GM23338 (cell line): ENCODE results near the gene TUB. TPM values are rescaled to one million over a fixed set of nuclear protein-coding genes. Genes with fewer than 3 reads are reported as not detected.

Experiments used
- ATAC-seq: fragments of 200-7000 bp; cut with Tn5 transposase; 3 replicates; pipeline ENCODE4 v1.9.1; 2020
- DNase-seq: peaks from one replicate; pipeline ENCODE4 v3.0.0-alpha.2; 2015; ENCODE audit warnings: low spot score
- H2AFZ ChIP-seq: fragments of 200-600 bp; sonication (generic); 2 replicates; pipeline ENCODE4 v1.8.0; 2016; ENCODE audit warnings: antibody characterized with exemption, mild to moderate bottlenecking, moderate library complexity
- H3F3A ChIP-seq: fragments of 200-600 bp; sonication (generic); replicated peaks from 2 replicates; pipeline ENCODE4 v1.8.0; 2017; ENCODE audit warnings: antibody characterized with exemption, mixed run types, low read depth
- H3K27ac ChIP-seq: fragments of 200-600 bp; sonication (generic); 2 replicates; pipeline ENCODE4 v1.6.1; 2016; ENCODE audit warnings: low read depth
- H3K27me3 ChIP-seq: fragments of 200-600 bp; sonication (generic); 2 replicates; pipeline ENCODE4 v1.8.0; 2016; ENCODE audit warnings: mild to moderate bottlenecking, mixed run types, moderate library complexity; ENCODE audit not compliant: insufficient read depth
- H3K36me3 ChIP-seq: fragments of 200-600 bp; sonication (generic); 2 replicates; pipeline ENCODE4 v1.8.0; 2016; ENCODE audit warnings: mild to moderate bottlenecking; ENCODE audit not compliant: insufficient read depth
- H3K4me1 ChIP-seq: fragments of 200-600 bp; sonication (generic); 2 replicates; pipeline ENCODE4 v1.8.0; 2016; ENCODE audit warnings: mild to moderate bottlenecking, moderate library complexity; ENCODE audit not compliant: insufficient read depth
- H3K4me2 ChIP-seq: fragments of 200-600 bp; sonication (generic); 2 replicates; pipeline ENCODE4 v1.7.1; 2017; ENCODE audit warnings: mixed run types
- H3K4me3 ChIP-seq: fragments of 200-600 bp; sonication (generic); 2 replicates; pipeline ENCODE4 v1.6.1; 2016; ENCODE audit warnings: mixed run types
- H3K79me2 ChIP-seq: fragments of 200-600 bp; sonication (generic); replicated peaks from 2 replicates; pipeline ENCODE4 v1.8.0; 2017; ENCODE audit warnings: mild to moderate bottlenecking; ENCODE audit not compliant: insufficient read depth
- H3K9me2 ChIP-seq: fragments of 200-600 bp; sonication (generic); 2 replicates; pipeline ENCODE4 v1.8.0; 2017; ENCODE audit not compliant: insufficient read depth
- H4K20me1 ChIP-seq: fragments of 200-600 bp; sonication (generic); replicated peaks from 2 replicates; pipeline ENCODE4 v1.8.0; 2017; ENCODE audit warnings: mild to moderate bottlenecking; ENCODE audit not compliant: insufficient read depth
- H3K27ac Mint-ChIP-seq: 2 replicates; pipeline ENCODE4 v1.8.0; 2020; ENCODE audit warnings: inconsistent platforms, mild to moderate bottlenecking, moderate library complexity, mixed read lengths
- H3K27me3 Mint-ChIP-seq: 3 replicates; pipeline ENCODE4 v1.8.0; 2022; ENCODE audit warnings: low read depth, mild to moderate bottlenecking, moderate library complexity, mixed read lengths, inconsistent platforms; ENCODE audit not compliant: insufficient read depth, poor library complexity
- H3K36me3 Mint-ChIP-seq: 3 replicates; pipeline ENCODE4 v1.8.0; 2021; ENCODE audit warnings: low read depth, mild to moderate bottlenecking, inconsistent platforms, moderate library complexity, mixed read lengths
- H3K4me1 Mint-ChIP-seq: 3 replicates; pipeline ENCODE4 v1.8.0; 2020; ENCODE audit warnings: mild to moderate bottlenecking, inconsistent platforms, mixed read lengths
- H3K4me3 Mint-ChIP-seq: 3 replicates; pipeline ENCODE4 v1.8.0; 2021; ENCODE audit warnings: moderate library complexity, mild to moderate bottlenecking, inconsistent platforms, mixed read lengths
- H3K9me3 Mint-ChIP-seq: 3 replicates; pipeline ENCODE4 v1.8.0; 2020; ENCODE audit warnings: moderate library complexity, mild to moderate bottlenecking, inconsistent platforms, mixed read lengths
- CREB1 ChIP-seq: fragments of 250-450 bp; sonication (Bioruptor Pico); IDR thresholded peaks from 2 replicates; pipeline ENCODE4 v1.5.0; 2020; ENCODE audit warnings: low read depth, mild to moderate bottlenecking, moderate library complexity
- EZH2phosphoT487 ChIP-seq: fragments of 200-600 bp; sonication (generic); IDR thresholded peaks from one replicate; pipeline ENCODE4 v1.8.1; 2018; ENCODE audit warnings: antibody characterized with exemption; ENCODE audit not compliant: unreplicated experiment
- NANOG ChIP-seq: IDR thresholded peaks from 2 replicates; pipeline ENCODE4 v1.6.1; 2016; ENCODE audit warnings: antibody characterized with exemption, borderline replicate concordance
- POLR2AphosphoS5 ChIP-seq: IDR thresholded peaks from 2 replicates; pipeline ENCODE4 v1.6.1; 2016; ENCODE audit warnings: antibody characterized with exemption, low read depth
- ZNF331 ChIP-seq: fragments of 250-450 bp; sonication (Bioruptor Pico); IDR thresholded peaks from 2 replicates; pipeline ENCODE4 v1.5.0; 2020; ENCODE audit warnings: low read depth, mild to moderate bottlenecking, moderate library complexity
- polyA plus RNA-seq: library from polyadenylated mRNA; unstranded; fragments of >200 nt; fragmentation: Nextera tagmentation; extraction: Ambion mirVana; gene quantifications from 2 replicates; pipeline ENCODE4 v1.2.1, GENCODE V29; 2016
- total RNA-seq: library from RNA; depleted of rRNA; stranded (reverse); fragments of >200 nt; shearing (Covaris generic); gene quantifications from 2 replicates; pipeline ENCODE4 v1.2.3, GENCODE V29; 2014
- TF ChIP-seq, protein P1 (sequence below), 2 experiments: fragments of 200-600 bp in 1 of 2; sonication (generic) in 1 of 2; conservative IDR thresholded peaks; 2 replicates each; pipeline versions ENCODE4 v1.5.1 to v1.6.1; 2016 to 2017; ENCODE audit warnings: antibody characterized with exemption in 2 of 2, low read depth in 2 of 2, mild to moderate bottlenecking in 2 of 2, moderate library complexity in 1 of 2
- TF ChIP-seq, protein P2 (sequence below): IDR thresholded peaks from one replicate; pipeline ENCODE4 v1.6.1; 2018; ENCODE audit warnings: antibody characterized with exemption; ENCODE audit not compliant: unreplicated experiment
- TF ChIP-seq, protein P3 (sequence below): IDR thresholded peaks from 2 replicates; pipeline ENCODE4 v1.6.1; 2016; ENCODE audit warnings: antibody characterized with exemption

TUB gene
- total and polyA plus RNA-seq, 2 experiments from 2014 or later: 5.5 to 30.4 TPM

DNA sequence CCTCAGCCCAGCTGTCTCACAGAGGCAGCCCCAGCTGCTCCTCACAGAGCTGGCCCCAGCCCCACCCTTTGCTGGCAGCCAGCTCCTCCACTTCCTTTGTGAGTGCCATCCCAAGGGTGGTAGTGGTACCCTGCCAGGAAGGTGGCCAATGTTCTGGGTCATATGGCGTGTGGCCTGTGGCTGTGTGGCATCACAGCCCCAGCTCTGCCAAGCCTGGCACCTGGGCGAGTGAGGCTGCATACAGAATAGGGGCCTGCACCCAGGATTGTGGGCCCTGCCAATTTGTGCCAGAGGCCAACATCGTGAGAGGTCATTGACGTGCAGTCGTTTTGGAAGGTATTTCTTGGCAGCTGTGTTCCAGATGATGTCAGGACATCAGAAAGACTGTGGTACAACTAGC, 10.7 kb downstream of the TUB start (continued):
- TF ChIP-seq EZH2phosphoT487 (no peak), CREB1 (CRISPR knock-in tag) (no peak), NANOG (no peak), POLR2AphosphoS5 (no peak), ZNF331 (no peak)
- TF ChIP-seq, protein P1, sequence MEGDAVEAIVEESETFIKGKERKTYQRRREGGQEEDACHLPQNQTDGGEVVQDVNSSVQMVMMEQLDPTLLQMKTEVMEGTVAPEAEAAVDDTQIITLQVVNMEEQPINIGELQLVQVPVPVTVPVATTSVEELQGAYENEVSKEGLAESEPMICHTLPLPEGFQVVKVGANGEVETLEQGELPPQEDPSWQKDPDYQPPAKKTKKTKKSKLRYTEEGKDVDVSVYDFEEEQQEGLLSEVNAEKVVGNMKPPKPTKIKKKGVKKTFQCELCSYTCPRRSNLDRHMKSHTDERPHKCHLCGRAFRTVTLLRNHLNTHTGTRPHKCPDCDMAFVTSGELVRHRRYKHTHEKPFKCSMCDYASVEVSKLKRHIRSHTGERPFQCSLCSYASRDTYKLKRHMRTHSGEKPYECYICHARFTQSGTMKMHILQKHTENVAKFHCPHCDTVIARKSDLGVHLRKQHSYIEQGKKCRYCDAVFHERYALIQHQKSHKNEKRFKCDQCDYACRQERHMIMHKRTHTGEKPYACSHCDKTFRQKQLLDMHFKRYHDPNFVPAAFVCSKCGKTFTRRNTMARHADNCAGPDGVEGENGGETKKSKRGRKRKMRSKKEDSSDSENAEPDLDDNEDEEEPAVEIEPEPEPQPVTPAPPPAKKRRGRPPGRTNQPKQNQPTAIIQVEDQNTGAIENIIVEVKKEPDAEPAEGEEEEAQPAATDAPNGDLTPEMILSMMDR (conservative IDR thresholded peaks at IDR 0.05; ENCODE audit: low read depth in 2 of 2): no peak
- TF ChIP-seq, protein P2, sequence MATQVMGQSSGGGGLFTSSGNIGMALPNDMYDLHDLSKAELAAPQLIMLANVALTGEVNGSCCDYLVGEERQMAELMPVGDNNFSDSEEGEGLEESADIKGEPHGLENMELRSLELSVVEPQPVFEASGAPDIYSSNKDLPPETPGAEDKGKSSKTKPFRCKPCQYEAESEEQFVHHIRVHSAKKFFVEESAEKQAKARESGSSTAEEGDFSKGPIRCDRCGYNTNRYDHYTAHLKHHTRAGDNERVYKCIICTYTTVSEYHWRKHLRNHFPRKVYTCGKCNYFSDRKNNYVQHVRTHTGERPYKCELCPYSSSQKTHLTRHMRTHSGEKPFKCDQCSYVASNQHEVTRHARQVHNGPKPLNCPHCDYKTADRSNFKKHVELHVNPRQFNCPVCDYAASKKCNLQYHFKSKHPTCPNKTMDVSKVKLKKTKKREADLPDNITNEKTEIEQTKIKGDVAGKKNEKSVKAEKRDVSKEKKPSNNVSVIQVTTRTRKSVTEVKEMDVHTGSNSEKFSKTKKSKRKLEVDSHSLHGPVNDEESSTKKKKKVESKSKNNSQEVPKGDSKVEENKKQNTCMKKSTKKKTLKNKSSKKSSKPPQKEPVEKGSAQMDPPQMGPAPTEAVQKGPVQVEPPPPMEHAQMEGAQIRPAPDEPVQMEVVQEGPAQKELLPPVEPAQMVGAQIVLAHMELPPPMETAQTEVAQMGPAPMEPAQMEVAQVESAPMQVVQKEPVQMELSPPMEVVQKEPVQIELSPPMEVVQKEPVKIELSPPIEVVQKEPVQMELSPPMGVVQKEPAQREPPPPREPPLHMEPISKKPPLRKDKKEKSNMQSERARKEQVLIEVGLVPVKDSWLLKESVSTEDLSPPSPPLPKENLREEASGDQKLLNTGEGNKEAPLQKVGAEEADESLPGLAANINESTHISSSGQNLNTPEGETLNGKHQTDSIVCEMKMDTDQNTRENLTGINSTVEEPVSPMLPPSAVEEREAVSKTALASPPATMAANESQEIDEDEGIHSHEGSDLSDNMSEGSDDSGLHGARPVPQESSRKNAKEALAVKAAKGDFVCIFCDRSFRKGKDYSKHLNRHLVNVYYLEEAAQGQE: no peak

DNA sequence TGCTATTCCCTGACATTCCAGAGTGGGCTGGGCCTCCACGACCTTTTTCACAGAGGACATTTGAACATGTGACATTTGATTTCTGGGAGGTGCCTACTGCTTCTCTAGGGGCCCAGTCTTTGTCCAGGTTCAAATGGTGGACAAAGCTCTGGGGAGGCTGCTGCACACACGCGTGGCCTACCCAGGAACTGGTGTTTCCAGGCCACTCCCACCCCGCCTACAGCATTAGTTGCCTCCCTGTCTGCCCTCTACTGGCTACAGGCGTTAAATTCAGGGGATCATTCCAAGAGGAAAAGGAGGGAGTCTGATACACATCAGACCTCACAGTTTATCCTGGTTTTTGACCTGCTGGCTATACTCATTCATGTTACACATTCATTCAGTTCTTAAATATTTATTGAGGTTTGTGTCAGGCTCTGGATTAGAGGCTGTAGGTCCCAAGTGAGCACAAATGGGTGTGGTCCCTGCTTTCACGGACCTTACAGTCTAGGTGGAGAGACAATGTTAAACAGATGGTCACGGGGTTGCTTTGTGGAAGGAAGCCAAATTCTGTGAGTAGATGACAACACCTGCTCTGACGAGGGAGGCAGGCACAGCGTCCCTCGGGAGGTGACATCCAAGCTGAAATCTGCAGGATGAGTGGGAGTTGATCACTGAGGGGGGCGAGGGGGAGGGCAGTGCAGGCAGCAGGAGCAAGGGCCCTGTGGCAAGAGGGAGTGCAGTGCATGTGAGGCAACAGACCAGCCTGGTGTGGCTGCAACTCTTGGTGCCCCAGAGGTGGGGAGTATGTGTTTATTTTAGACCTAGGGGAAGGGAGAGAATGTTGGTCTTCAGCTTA, 11.8 kb downstream of the TUB start:
- Histone ChIP-seq H3K79me2 (0 out of 2 replicates have a peak, but pooled peaks cover 3% of the 10 kb centered on the region), H3K27ac (no peak overlapping the region), H3K4me3 (no peak overlapping the region), H3K4me2 (no peak overlapping the region), H4K20me1 (peaks cover 3% of the 10 kb centered on the region; the same call in 1 of the 2 replicates), H2AFZ (no peak overlapping the region), H3F3A (no peaks in the 10 kb centered on the region), H3K4me1 (no peaks in the 10 kb centered on the region), H3K27me3 (no peaks in the 10 kb centered on the region), H3K36me3 (peaks cover 4% of the 10 kb centered on the region; the same call in 1 of the 2 replicates), H3K9me2 (no peaks in the 10 kb centered on the region)
- H3K27ac Mint-ChIP-seq: no peak overlapping the region; the same call in 1 of the 2 replicates
- no peak overlapping the region for H3K4me3 Mint-ChIP-seq
- TF ChIP-seq, protein P2: no peak
- TF ChIP-seq POLR2AphosphoS5: no peak
- TF ChIP-seq, protein P1 (conservative IDR thresholded peaks at IDR 0.05; ENCODE audit: low read depth in 2 of 2): peak; percentile 77 to 82
- TF ChIP-seq, protein P3, sequence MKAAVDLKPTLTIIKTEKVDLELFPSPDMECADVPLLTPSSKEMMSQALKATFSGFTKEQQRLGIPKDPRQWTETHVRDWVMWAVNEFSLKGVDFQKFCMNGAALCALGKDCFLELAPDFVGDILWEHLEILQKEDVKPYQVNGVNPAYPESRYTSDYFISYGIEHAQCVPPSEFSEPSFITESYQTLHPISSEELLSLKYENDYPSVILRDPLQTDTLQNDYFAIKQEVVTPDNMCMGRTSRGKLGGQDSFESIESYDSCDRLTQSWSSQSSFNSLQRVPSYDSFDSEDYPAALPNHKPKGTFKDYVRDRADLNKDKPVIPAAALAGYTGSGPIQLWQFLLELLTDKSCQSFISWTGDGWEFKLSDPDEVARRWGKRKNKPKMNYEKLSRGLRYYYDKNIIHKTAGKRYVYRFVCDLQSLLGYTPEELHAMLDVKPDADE: no peak
- DNase-seq: peak; percentile 92
- peaks cover 19% of the 10 kb centered on the region for H3K36me3 Mint-ChIP-seq
- peaks cover 4% of the 10 kb centered on the region; the same call in 1 of the 3 replicates for H3K4me1 Mint-ChIP-seq
- ATAC-seq: peak; percentile 73
- H3K9me3 Mint-ChIP-seq: no peaks in the 10 kb centered on the region; the same call in 2 of the 3 replicates
- H3K27me3 Mint-ChIP-seq: peaks cover 7% of the 10 kb centered on the region
